ENCODE measurements around the gene PLXNA4. TPM values are rescaled to one million over a fixed set of nuclear protein-coding genes. Genes with fewer than 3 reads are reported as not detected.

PLXNA4 gene
- total and polyA plus RNA-seq, 2 donors (not counting 1 experiment from before 2014, with no cell fraction given) = not detected

DNA sequence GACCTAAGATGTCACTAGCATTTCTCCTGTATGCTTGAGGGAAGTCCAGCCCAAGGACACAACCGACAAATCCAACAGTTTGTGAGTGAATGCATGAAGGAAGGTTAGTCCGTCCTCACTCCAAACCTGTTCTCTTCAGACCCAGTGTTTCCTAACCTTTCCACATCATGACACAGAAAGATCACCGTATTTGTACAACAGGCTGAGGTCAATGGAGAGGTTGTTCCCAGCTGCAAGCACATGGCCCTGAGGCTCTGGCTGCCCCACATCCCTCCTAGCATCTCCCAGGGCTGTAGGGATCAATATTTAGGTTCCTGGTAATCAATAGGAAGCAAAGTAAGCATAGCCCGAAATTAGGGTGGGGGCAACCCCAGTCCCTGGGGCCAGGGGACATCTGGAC is 227.9 kb downstream of the PLXNA4 start:
- Histone ChIP-seq H2AFZ (ENCODE audit: insufficient read depth, low read depth, low read length, poor library complexity, severe bottlenecking) (no peak overlapping the region), H3K9ac (ENCODE audit: low read length) (no peak overlapping the region), H3K27me3 (replicated peaks in 1 of 4; ENCODE audit: control extremely low read depth in 1 of 4, control insufficient read depth in 3 of 4, insufficient read depth in 4 of 4, low read length in 3 of 4) (no peaks in the 10 kb centered on the region), H3K9me3 (ENCODE audit: control extremely low read depth in 1 of 3, control insufficient read depth in 2 of 3, insufficient read depth in 1 of 3, low read length in 2 of 3) (peaks cover 0 to 5% (median 0%) of the 10 kb centered on the region in 3 donors), H3K36me3 (replicated peaks in 1 of 2; ENCODE audit: control extremely low read depth in 1 of 2, control insufficient read depth in 1 of 2, extremely low read depth in 1 of 2, insufficient read depth in 2 of 2, low read length in 1 of 2) (no peaks in the 10 kb centered on the region), H3K4me1 (ENCODE audit: control insufficient read depth in 2 of 2, insufficient read depth in 2 of 2, low read length in 2 of 2) (no peaks in the 10 kb centered on the region), H3K79me2 (ENCODE audit: control insufficient read depth, insufficient read depth, low read length) (no peaks in the 10 kb centered on the region), H3K4me2 (replicated peaks; ENCODE audit: low read depth, low read length, poor library complexity, severe bottlenecking) (no peak overlapping the region), H3K4me3 (ENCODE audit: control extremely low read depth in 1 of 5, extremely low read depth in 1 of 5, insufficient read depth in 1 of 5, low read depth in 2 of 5, low read length in 4 of 5) (no peak overlapping the region), H4K20me1 (ENCODE audit: control insufficient read depth, insufficient read depth, low read length, poor library complexity, severe bottlenecking) (no peaks in the 10 kb centered on the region), H3K27ac (ENCODE audit: low read length in 2 of 2) (no peak overlapping the region)
- 94% methylated on average over 2 of the region's 4 CpGs for WGBS (ENCODE audit: insufficient coverage)
- Mint-ChIP-seq H3K4me3 (no peak overlapping the region), H3K27ac (no peak overlapping the region), H3K9me3 (ENCODE audit: insufficient read depth) (no peaks in the 10 kb centered on the region), H3K4me1 (no peaks in the 10 kb centered on the region), H3K27me3 (peaks cover 24% of the 10 kb centered on the region)
- intact Hi-C loops (cut with micrococcal nuclease) = no loop called here
- ATAC-seq (ENCODE audit: low read depth) (no peak), DNase-seq (no peak)
- TF ChIP-seq, protein P1, sequence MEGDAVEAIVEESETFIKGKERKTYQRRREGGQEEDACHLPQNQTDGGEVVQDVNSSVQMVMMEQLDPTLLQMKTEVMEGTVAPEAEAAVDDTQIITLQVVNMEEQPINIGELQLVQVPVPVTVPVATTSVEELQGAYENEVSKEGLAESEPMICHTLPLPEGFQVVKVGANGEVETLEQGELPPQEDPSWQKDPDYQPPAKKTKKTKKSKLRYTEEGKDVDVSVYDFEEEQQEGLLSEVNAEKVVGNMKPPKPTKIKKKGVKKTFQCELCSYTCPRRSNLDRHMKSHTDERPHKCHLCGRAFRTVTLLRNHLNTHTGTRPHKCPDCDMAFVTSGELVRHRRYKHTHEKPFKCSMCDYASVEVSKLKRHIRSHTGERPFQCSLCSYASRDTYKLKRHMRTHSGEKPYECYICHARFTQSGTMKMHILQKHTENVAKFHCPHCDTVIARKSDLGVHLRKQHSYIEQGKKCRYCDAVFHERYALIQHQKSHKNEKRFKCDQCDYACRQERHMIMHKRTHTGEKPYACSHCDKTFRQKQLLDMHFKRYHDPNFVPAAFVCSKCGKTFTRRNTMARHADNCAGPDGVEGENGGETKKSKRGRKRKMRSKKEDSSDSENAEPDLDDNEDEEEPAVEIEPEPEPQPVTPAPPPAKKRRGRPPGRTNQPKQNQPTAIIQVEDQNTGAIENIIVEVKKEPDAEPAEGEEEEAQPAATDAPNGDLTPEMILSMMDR (IDR thresholded peaks at IDR 0.05) = no peak
- TF ChIP-seq EZH2 (IDR thresholded peaks at IDR 0.05; ENCODE audit: borderline replicate concordance, insufficient read depth, low read depth, low read length, poor library complexity, severe bottlenecking) = no peak
- ChIA-PET POLR2A (no interaction called here), CTCF (no interaction called here)

DNA sequence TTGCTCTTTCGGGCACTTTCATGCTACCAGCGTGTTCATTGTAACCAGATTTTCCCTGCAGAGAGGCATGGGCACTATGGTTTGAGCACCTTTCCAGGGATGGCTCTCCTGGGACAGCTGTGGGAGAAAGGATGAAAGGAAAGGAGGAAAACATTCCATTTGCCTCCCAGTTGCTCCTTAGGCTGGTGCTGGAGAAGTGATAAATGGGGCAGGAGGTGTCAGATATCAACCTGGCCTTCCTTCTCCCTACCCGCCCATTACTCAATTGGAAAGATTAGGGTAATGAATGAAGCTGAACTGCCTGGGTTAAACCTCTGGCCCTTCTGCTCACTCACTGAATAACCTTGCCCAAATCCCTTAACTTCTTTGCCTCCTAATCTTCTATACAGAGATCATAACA is 228.4 kb downstream of the PLXNA4 start:
- ATAC-seq (ENCODE audit: low read depth) = no peak
- no peak overlapping the region for H3K4me3 Mint-ChIP-seq
- H3K9me3 ChIP-seq (ENCODE audit: control extremely low read depth in 1 of 3, control insufficient read depth in 2 of 3, insufficient read depth in 1 of 3, low read length in 2 of 3) = peaks cover 0 to 5% (median 0%) of the 10 kb centered on the region in 3 donors
- H3K4me2 ChIP-seq (replicated peaks; ENCODE audit: low read depth, low read length, poor library complexity, severe bottlenecking) = no peak overlapping the region
- H3K9ac ChIP-seq (ENCODE audit: low read length) = no peak overlapping the region
- DNase-seq = no peak
- H3K36me3 ChIP-seq (replicated peaks in 1 of 2; ENCODE audit: control extremely low read depth in 1 of 2, control insufficient read depth in 1 of 2, extremely low read depth in 1 of 2, insufficient read depth in 2 of 2, low read length in 1 of 2) = no peaks in the 10 kb centered on the region
- H4K20me1 ChIP-seq (ENCODE audit: control insufficient read depth, insufficient read depth, low read length, poor library complexity, severe bottlenecking) = no peaks in the 10 kb centered on the region
- H3K27ac ChIP-seq (ENCODE audit: low read length in 2 of 2) = no peak overlapping the region
- no peaks in the 10 kb centered on the region for H3K4me1 ChIP-seq (ENCODE audit: control insufficient read depth in 2 of 2, insufficient read depth in 2 of 2, low read length in 2 of 2)
- H3K27me3 Mint-ChIP-seq = peaks cover 22% of the 10 kb centered on the region
- no peak overlapping the region for H3K27ac Mint-ChIP-seq
- intact Hi-C loops (cut with micrococcal nuclease) = no loop called here
- POLR2A ChIA-PET = no interaction called here
- CTCF ChIA-PET = no interaction called here
- no peaks in the 10 kb centered on the region for H3K79me2 ChIP-seq (ENCODE audit: control insufficient read depth, insufficient read depth, low read length)
- H3K27me3 ChIP-seq (replicated peaks in 1 of 4; ENCODE audit: control extremely low read depth in 1 of 4, control insufficient read depth in 3 of 4, insufficient read depth in 4 of 4, low read length in 3 of 4) = no peaks in the 10 kb centered on the region
- H2AFZ ChIP-seq (ENCODE audit: insufficient read depth, low read depth, low read length, poor library complexity, severe bottlenecking) = no peak overlapping the region
- no peaks in the 10 kb centered on the region for H3K4me1 Mint-ChIP-seq
- H3K9me3 Mint-ChIP-seq (ENCODE audit: insufficient read depth) = no peaks in the 10 kb centered on the region
- 60% methylated on average over 1 of the region's 3 CpGs for WGBS (ENCODE audit: insufficient coverage)
- no peak overlapping the region for H3K4me3 ChIP-seq (ENCODE audit: control extremely low read depth in 1 of 5, extremely low read depth in 1 of 5, insufficient read depth in 1 of 5, low read depth in 2 of 5, low read length in 4 of 5)
- no peak for TF ChIP-seq EZH2 (IDR thresholded peaks at IDR 0.05; ENCODE audit: borderline replicate concordance, insufficient read depth, low read depth, low read length, poor library complexity, severe bottlenecking)
- TF ChIP-seq, protein P1 (IDR thresholded peaks at IDR 0.05) = no peak

Data from B cell (primary cell).